SU-DHL-6 (cell line): ENCODE data around the gene ARHGAP28.

Source experiments
- H2AFZ ChIP-seq: fragments of 200-600 bp; sonication (generic); 2 replicates; pipeline ENCODE4 v1.6.1; 2014; ENCODE audit warnings: low read depth, mild to moderate bottlenecking, moderate library complexity, mixed read lengths, antibody characterized with exemption, low read length; ENCODE audit not compliant: severe bottlenecking
- H3F3A ChIP-seq: fragments of 200-600 bp; shearing (Covaris generic); 2 replicates; pipeline ENCODE4 v1.6.0; 2016; ENCODE audit warnings: antibody characterized with exemption, mild to moderate bottlenecking; ENCODE audit not compliant: insufficient read depth
- H3K27ac ChIP-seq: fragments of 200-600 bp; sonication (generic); 2 replicates; pipeline ENCODE4 v1.5.1; 2016; ENCODE audit warnings: low read depth, mild to moderate bottlenecking, low read length, moderate library complexity, mixed read lengths
- H3K27me3 ChIP-seq: fragments of 200-600 bp; sonication (generic), shearing (Covaris generic); 2 replicates; pipeline ENCODE4 v1.6.0; 2014; ENCODE audit warnings: mild to moderate bottlenecking, low read length
- H3K36me3 ChIP-seq: fragments of 200-600 bp; sonication (generic); 2 replicates; pipeline ENCODE4 v1.6.1; 2014; ENCODE audit warnings: mild to moderate bottlenecking, low read length, mixed read lengths
- H3K4me2 ChIP-seq: fragments of 300-600, 200-600 bp; shearing (Covaris generic), sonication (generic); 2 replicates; pipeline ENCODE4 v1.6.0; 2014; ENCODE audit warnings: low read length, low read depth, mild to moderate bottlenecking; ENCODE audit not compliant: poor library complexity, severe bottlenecking
- H3K4me3 ChIP-seq: fragments of 200-600 bp; sonication (generic); 2 replicates; pipeline ENCODE4 v1.5.1; 2014; ENCODE audit warnings: antibody characterized with exemption, low read length, mild to moderate bottlenecking, mixed read lengths; ENCODE audit not compliant: insufficient read depth, poor library complexity, severe bottlenecking
- H3K79me2 ChIP-seq: fragments of 200-600 bp; sonication (generic); 2 replicates; pipeline ENCODE4 v1.6.1; 2014; ENCODE audit warnings: mild to moderate bottlenecking, low read length, moderate library complexity; ENCODE audit not compliant: insufficient read depth
- H3K9ac ChIP-seq: fragments of 200-600 bp; sonication (generic); 2 replicates; pipeline ENCODE4 v1.7.0; 2014; ENCODE audit warnings: mild to moderate bottlenecking, low read length
- H3K9me2 ChIP-seq: fragments of 200-600 bp; sonication (generic); replicated peaks from 2 replicates; pipeline ENCODE4 v1.6.1; 2014; ENCODE audit warnings: low read length; ENCODE audit not compliant: insufficient read depth
- H3K9me3 ChIP-seq: fragments of 200-600 bp; sonication (generic); 2 replicates; pipeline ENCODE4 v1.6.1; 2014; ENCODE audit warnings: low read length, mixed read lengths; ENCODE audit not compliant: insufficient read depth
- H4K20me1 ChIP-seq: fragments of 200-600 bp; sonication (generic); 2 replicates; pipeline ENCODE4 v1.6.1; 2014; ENCODE audit warnings: low read depth, mild to moderate bottlenecking, antibody characterized with exemption, low read length, moderate library complexity, mixed read lengths
- EZH2phosphoT487 ChIP-seq: fragments of 200-600 bp; sonication (generic), shearing (Covaris generic); conservative IDR thresholded peaks from 2 replicates; pipeline ENCODE4 v1.6.1; 2018; ENCODE audit warnings: mild to moderate bottlenecking, antibody characterized with exemption, low read length, moderate library complexity, mixed read lengths
- TF ChIP-seq, protein P1 (sequence below): fragments of 200-600 bp; sonication (generic); IDR thresholded peaks from one replicate; pipeline ENCODE4 v1.5.1; 2017; ENCODE audit warnings: antibody characterized with exemption, mild to moderate bottlenecking, low read length, moderate library complexity; ENCODE audit not compliant: insufficient read depth, poor library complexity, severe bottlenecking

Gene ARHGAP28

DNA sequence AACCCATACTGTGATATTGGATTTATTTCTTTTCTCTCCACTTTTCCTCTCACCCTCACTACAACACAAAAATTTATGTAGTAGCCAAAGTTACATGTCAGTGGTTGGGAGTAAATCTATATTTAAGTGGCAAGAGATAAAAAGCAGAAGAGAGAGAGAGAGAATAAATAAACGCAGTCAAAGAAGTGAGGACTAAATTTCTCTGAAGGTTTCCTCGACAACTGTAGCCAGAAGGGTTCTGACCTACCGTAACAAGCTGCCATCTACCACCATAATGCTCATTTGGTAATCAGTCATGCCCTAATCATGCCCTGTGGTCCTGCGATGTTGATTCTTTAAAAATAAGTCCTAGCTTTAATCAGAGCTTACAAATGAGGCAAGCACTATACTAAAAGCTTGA is 9.1 kb downstream of the ARHGAP28 start:
- Histone ChIP-seq H3K4me3 (no peak overlapping the region), H3F3A (no peaks in the 10 kb centered on the region), H4K20me1 (no peaks in the 10 kb centered on the region), H3K9ac (no peak overlapping the region), H3K36me3 (no peaks in the 10 kb centered on the region), H2AFZ (no peak overlapping the region), H3K27ac (no peak overlapping the region), H3K4me2 (no peak overlapping the region), H3K79me2 (no peaks in the 10 kb centered on the region), H3K9me3 (no peaks in the 10 kb centered on the region), H3K9me2 (no peaks in the 10 kb centered on the region), H3K27me3 (no peaks in the 10 kb centered on the region)
- no peak for TF ChIP-seq EZH2phosphoT487
- TF ChIP-seq, protein P1, sequence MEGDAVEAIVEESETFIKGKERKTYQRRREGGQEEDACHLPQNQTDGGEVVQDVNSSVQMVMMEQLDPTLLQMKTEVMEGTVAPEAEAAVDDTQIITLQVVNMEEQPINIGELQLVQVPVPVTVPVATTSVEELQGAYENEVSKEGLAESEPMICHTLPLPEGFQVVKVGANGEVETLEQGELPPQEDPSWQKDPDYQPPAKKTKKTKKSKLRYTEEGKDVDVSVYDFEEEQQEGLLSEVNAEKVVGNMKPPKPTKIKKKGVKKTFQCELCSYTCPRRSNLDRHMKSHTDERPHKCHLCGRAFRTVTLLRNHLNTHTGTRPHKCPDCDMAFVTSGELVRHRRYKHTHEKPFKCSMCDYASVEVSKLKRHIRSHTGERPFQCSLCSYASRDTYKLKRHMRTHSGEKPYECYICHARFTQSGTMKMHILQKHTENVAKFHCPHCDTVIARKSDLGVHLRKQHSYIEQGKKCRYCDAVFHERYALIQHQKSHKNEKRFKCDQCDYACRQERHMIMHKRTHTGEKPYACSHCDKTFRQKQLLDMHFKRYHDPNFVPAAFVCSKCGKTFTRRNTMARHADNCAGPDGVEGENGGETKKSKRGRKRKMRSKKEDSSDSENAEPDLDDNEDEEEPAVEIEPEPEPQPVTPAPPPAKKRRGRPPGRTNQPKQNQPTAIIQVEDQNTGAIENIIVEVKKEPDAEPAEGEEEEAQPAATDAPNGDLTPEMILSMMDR: no peak

DNA sequence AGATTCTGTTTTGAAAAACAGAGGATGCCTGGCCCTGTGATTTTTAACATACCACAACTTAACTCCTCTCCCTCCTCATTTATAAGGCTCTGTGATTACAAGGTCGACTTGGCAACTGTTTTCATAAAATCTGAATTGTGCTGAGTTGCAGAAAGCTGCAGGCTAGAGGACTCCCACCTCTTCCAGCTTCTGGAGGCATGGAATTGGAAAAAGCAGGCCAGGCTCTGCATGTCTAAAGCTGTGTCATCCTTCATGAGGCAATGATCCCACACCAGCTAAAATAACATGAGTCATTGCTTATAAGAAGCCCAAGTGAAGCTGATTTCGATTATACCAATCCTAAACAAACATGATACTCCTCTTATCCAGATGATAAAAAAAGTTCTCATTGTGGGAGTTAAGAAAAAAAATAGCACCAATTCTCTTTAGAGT is 11.7 kb downstream of the ARHGAP28 start:
- TF ChIP-seq, protein P1: no peak
- TF ChIP-seq EZH2phosphoT487: no peak
- Histone ChIP-seq H3K36me3 (no peaks in the 10 kb centered on the region), H3K4me3 (no peak overlapping the region), H4K20me1 (no peaks in the 10 kb centered on the region), H3K27ac (no peak overlapping the region), H2AFZ (no peak overlapping the region), H3K79me2 (no peaks in the 10 kb centered on the region), H3K27me3 (no peaks in the 10 kb centered on the region), H3K4me2 (no peak overlapping the region), H3F3A (no peaks in the 10 kb centered on the region), H3K9ac (no peak overlapping the region), H3K9me3 (no peaks in the 10 kb centered on the region), H3K9me2 (no peaks in the 10 kb centered on the region)

GRCh38 chr18:6741786-6742185 is 12.3 kb downstream of the ARHGAP28 start:
- H3K36me3 ChIP-seq: no peaks in the 10 kb centered on the region
- H2AFZ ChIP-seq: no peak overlapping the region
- no peaks in the 10 kb centered on the region for H4K20me1 ChIP-seq
- H3K4me2 ChIP-seq: no peak overlapping the region
- no peaks in the 10 kb centered on the region for H3K9me3 ChIP-seq
- H3K9me2 ChIP-seq: no peaks in the 10 kb centered on the region
- H3K27me3 ChIP-seq: no peaks in the 10 kb centered on the region
- H3K4me3 ChIP-seq: no peak overlapping the region
- no peak overlapping the region for H3K27ac ChIP-seq
- H3F3A ChIP-seq: no peaks in the 10 kb centered on the region
- TF ChIP-seq, protein P1: no peak
- TF ChIP-seq EZH2phosphoT487: no peak
- H3K9ac ChIP-seq: no peak overlapping the region
- H3K79me2 ChIP-seq: no peaks in the 10 kb centered on the region

- Histone ChIP-seq H3F3A (no peaks in the 10 kb centered on the region), H3K79me2 (no peaks in the 10 kb centered on the region), H2AFZ (no peak overlapping the region), H4K20me1 (no peaks in the 10 kb centered on the region), H3K27me3 (no peaks in the 10 kb centered on the region), H3K9ac (no peak overlapping the region), H3K36me3 (no peaks in the 10 kb centered on the region), H3K27ac (no peak overlapping the region), H3K4me3 (no peak overlapping the region), H3K9me3 (no peaks in the 10 kb centered on the region), H3K9me2 (no peaks in the 10 kb centered on the region), H3K4me2 (no peak overlapping the region)
- TF ChIP-seq, protein P1: no peak
- TF ChIP-seq EZH2phosphoT487: no peak
Observed at GRCh38 chr18:6743999-6744398, 14.5 kb downstream of the ARHGAP28 start.
